HG02571 (cell line): ENCODE results near the gene CADM2.

Experiments
- ATAC-seq: cut with Tn5 transposase; IDR thresholded peaks from one replicate; pipeline ENCODE4 v1.9.1; 2021; ENCODE audit warnings: mild to moderate bottlenecking, moderate library complexity; ENCODE audit not compliant: unreplicated experiment

Gene CADM2

GRCh38 chr3:84983490-84983889, 24.7 kb downstream of the CADM2 start:
- no peak for ATAC-seq

GRCh38 chr3:84984429-84984828, 25.6 kb downstream of the CADM2 start:
- no peak for ATAC-seq

- ATAC-seq = no peak
Observed at GRCh38 chr3:84985795-84986194, 27.0 kb downstream of the CADM2 start.

GRCh38 chr3:84987706-84988504, 29.1 kb downstream of the CADM2 start:
- no peak for ATAC-seq

GRCh38 chr3:84989102-84989501, 30.3 kb downstream of the CADM2 start:
- ATAC-seq = no peak

DNA sequence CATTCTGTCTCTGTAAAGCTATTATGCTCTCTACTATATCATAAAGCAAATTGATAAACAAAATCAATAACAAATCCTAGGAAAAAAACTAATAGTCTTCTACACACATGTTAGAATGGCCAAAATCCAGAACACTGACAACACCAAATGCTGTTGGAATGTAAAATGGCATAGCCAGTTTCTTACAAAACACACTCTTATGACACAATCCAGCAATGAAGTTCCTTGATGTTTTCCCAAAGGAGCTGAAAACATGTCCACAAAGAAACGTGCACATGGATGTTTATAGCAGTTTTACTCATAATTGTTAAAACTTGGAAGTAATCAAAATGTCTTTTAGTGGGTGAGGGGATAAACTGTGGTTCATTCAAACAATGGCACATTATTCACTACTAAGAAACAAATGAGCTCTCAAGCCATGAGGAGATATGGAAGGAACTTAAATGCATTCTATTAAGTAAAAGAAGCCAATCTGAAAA, 32.7 kb downstream of the CADM2 start:
- ATAC-seq = no peak

- ATAC-seq = no peak
Observed at GRCh38 chr3:84993956-84994355, 35.2 kb downstream of the CADM2 start.

DNA sequence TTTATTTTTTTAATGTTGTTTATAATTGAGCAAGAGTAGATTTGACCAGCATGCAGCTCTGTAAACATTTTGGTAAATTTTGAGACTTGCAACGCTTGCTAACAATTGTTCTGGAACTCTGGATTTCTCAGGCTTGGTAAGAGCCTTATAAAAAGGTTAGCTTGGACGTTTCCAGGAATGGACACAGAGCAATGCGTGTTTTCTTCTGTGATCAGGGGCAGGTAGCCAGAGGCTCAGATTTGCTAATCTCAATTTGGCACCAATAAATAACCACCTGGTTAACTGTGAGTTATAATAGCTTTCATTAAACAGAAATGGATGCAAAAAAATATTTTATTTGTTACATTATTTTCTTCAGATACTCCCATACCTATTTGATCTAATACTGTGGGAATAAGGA, 39.8 kb downstream of the CADM2 start:
- ATAC-seq = no peak

DNA sequence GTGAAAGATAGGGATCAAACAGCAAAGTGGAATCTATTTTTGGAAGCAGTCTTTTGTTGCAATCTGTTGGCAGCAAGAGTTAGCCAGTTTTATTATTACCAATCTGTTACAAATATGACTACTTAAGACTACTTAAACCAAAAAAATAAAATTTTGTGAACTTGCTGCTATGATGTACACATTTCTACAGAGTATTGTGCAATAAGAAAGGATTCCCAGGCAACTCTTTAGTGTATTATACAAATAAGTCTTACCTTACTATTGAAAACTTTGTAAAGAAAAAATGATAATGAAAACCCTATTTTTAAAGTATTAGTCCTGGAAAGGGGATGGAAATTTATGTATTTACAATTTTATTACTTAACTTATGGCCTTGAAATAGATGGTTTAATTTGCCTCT, 44.7 kb downstream of the CADM2 start:
- no peak for ATAC-seq

DNA sequence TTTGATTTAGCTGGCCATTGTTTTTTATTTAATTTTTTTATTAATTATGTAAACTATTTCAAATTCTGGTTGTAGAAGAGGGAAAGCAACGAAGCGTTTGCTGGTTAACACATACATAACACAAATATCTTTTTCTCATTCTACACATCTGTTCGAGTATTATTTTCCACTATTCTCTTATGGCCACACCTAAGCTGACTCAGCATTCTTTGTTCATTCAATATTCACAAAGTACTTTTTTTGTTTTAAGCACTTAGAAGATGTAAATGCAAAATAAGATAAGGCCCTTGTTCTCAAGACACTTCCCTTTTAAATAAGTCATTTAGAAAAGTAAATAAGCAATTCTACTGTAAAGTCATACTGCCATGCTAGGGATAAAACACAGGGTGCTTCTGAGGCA, 45.4 kb downstream of the CADM2 start:
- ATAC-seq = no peak

DNA sequence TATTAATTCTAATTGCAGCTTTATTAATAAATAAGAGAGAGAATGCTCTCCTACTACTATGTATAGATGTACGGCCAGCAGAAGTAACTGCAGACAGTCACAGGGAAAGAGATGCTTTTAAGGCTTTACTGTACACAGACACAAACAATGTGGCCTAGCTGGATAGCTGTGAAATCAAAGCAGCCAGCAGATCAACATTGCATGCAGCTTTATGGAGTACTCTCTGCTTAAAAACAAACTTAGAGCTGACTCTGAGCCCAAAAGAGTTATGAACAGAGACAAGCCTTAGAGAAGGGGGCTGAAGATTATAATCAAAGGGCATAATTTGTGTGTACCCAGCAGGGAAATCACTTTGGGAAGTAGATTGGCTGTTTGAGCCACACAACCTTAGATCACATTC, 47.2 kb downstream of the CADM2 start:
- ATAC-seq = no peak

GRCh38 chr3:85007195-85008094, 48.7 kb downstream of the CADM2 start:
- no peak for ATAC-seq

DNA sequence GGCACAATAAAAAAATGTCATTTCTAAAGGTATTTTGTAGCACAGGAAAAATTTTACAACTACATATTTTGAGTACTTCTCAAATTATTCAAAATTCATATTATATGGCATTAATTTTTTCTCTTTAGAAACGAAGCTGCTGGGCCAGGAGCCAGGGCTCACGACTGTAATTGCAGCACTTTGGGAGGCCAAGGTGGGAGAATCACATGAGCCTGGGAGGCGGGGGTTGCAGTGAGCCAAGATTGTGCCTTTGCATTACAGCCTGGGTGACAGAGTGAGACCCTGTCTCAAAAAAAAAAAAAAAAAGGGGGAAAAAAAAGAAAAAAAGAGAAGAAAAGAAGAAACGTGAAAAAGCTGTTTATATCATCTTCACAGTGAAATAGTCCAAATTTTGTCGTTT, 62.0 kb downstream of the CADM2 start:
- ATAC-seq = no peak

DNA sequence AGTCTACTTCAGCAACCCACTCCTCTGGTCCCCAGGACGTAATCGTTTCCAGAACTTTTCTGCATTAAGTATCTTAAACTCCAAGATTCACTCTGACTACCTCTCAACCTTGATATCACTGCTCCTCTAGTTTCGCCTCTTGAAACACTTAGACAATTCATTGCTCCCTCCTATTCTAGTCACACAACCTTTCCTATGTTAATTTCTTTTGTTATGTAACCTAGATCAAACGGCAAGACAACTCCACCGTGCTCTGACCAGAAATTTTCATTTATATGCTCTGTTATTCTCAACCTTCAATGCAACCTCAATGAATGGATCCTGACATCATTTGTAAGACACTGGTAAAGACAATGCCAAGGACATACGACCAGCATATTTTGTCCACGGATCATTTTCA, 71.3 kb downstream of the CADM2 start:
- no peak for ATAC-seq

DNA sequence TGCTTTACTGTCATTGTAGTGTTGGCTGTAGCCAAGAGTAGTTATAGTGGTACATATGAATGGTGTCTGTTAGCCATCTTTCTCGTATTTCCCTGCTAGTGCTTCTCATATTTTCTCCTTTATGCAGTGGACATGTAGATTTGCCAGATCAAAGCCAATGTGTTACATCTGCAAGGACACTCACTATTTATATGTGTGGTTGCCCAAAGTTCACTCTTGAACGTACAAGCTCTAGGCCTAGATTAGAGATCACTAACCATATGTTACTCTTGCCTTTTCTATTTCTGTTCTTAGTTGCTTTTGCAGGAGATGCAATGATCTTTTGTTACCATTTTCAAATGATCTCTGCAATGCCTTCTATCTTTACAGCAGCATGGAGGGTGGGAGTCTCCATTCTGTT, 78.4 kb downstream of the CADM2 start:
- ATAC-seq = no peak

DNA sequence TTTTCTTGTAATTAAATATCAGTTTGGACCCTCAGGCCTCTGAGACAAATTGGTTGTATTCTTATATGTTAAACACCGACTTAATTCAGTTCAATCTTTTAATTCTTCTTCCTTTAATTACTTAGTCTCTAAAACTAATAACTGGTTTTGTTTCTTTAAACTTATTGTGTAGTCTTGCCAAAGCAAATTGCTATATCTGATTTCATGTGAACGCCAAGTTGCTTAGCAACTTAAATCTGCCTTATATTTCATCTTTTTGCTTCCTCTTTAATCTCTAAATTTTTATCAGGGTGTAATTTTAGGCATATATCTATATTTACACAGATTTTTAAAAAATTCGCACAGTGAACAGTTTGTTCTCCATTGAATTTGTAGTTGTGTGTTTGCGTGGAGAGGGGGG, 82.2 kb downstream of the CADM2 start:
- ATAC-seq = no peak

- no peak for ATAC-seq
Observed at GRCh38 chr3:85041562-85042055, 82.8 kb downstream of the CADM2 start.

GRCh38 chr3:85050821-85051220, 92.0 kb downstream of the CADM2 start:
- no peak for ATAC-seq

GRCh38 chr3:85051786-85052185, 93.0 kb downstream of the CADM2 start:
- ATAC-seq = no peak

- ATAC-seq = no peak
Observed at GRCh38 chr3:85053626-85054025, 94.8 kb downstream of the CADM2 start.

DNA sequence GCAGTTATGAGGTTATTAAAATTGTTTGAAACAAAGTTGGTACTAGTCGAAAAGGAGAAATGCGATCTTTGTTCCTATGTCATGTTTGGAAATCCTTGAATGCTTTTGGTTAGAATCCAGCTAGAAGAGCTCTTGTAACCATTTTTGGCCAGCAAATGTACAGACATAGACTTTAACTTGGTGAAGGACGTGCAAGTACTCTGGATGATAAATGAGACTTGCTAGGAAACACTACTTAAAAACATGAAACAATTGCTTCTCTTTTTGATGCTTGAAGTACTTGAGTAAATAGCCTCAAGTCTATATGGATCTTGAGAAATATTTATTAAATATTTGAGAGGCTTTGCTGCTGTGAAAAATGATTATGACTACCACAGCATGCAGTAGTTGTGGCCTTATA, 95.8 kb downstream of the CADM2 start:
- ATAC-seq = no peak

DNA sequence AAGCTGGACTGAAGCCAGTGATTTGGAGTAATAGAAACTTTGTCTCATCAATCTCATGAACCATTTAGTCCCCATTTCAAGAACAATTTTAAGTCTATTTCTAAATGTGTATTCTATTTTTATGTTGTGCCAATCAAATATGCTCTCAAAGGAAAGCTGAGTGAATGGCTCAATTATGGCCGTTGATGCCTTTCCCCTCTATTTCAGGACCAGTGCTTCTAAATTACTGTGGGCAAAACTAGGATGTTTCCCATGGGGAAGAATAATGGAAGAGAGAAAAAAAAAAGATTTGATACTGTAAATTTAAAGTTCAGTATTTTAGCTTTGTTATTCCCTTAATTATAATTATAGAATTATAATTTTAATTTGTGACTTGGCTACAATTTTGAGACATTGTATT, 110.1 kb downstream of the CADM2 start:
- no peak for ATAC-seq
